MCF 10A (cell line): ENCODE data around the gene KLHL26. TPM values are rescaled to one million over a fixed set of nuclear protein-coding genes. Genes with fewer than 3 reads are reported as not detected.

Source experiments
- BruUV-seq: library from RNA; stranded (reverse); fragments of 400-500 nt; replicated peaks from 2 replicates; lab custom pipeline; 2021; lab: Mats Ljungman, UMichigan
- CTCF ChIA-PET: fragments of 300-600 bp; sonication (Branson Sonifier 250); formaldehyde crosslinking; extraction: SDS; loops from one replicate; lab custom pipeline; 2021; ENCODE audit warnings: antibody characterized with exemption, inconsistent platforms; lab: Yijun Ruan, JAX
- POLR2A ChIA-PET: fragments of 300-600, 350-650 bp; sonication (Branson Sonifier 250); formaldehyde crosslinking; extraction: SDS; loops from one replicate; lab custom pipeline; 2020; ENCODE audit warnings: antibody characterized with exemption, inconsistent platforms; lab: Yijun Ruan, JAX
- DNase-seq: peaks from one replicate; pipeline ENCODE4 v3.0.0-alpha.2; 2018; ENCODE audit not compliant: unreplicated experiment
- H3K27ac Mint-ChIP-seq: one replicate; pipeline ENCODE4 v1.8.0; 2022; ENCODE audit warnings: mild to moderate bottlenecking, low read depth, mixed read lengths; ENCODE audit not compliant: unreplicated experiment
- H3K27me3 Mint-ChIP-seq: one replicate; pipeline ENCODE4 v1.8.0; 2022; ENCODE audit warnings: mixed read lengths; ENCODE audit not compliant: insufficient read depth, unreplicated experiment
- H3K36me3 Mint-ChIP-seq: one replicate; pipeline ENCODE4 v1.8.0; 2022; ENCODE audit warnings: mild to moderate bottlenecking, moderate library complexity, mixed read lengths; ENCODE audit not compliant: insufficient read depth, unreplicated experiment
- H3K4me1 Mint-ChIP-seq: one replicate; pipeline ENCODE4 v1.8.0; 2022; ENCODE audit warnings: mixed read lengths; ENCODE audit not compliant: insufficient read depth, unreplicated experiment
- H3K4me3 Mint-ChIP-seq: one replicate; pipeline ENCODE4 v1.8.0; 2022; ENCODE audit warnings: mild to moderate bottlenecking, moderate library complexity, mixed read lengths; ENCODE audit not compliant: unreplicated experiment
- H3K9me3 Mint-ChIP-seq: one replicate; pipeline ENCODE4 v1.8.0; 2022; ENCODE audit warnings: mixed read lengths; ENCODE audit not compliant: unreplicated experiment
- CTCF ChIP-seq: fragments of 200-600 bp; IDR thresholded peaks from one replicate; pipeline ENCODE4 v1.8.0; 2022; ENCODE audit warnings: antibody characterized with exemption, mild to moderate bottlenecking; ENCODE audit not compliant: unreplicated experiment
- intact Hi-C: fragments of 100-400 bp; cut with micrococcal nuclease; formaldehyde crosslinking; loops from 2 replicates; pipeline ENCODE4 v1.14.1; 2022
- total RNA-seq: library from RNA; stranded (reverse); gene quantifications from 2 replicates; pipeline ENCODE4 v1.2.3, GENCODE V29; 2022

Gene KLHL26
- total RNA-seq, 1 experiment from 2014 or later, result 6.6 TPM

GRCh38 chr19:18683109-18683957, 46.5 kb downstream of the KLHL26 start, which contains the start of gene CRTC1:
Gene CRTC1, plus strand, starts transcription at chr19:18683680. Its CDS starts 23 bp downstream, at chr19:18683703.
- Mint-ChIP-seq H3K27me3 (no peaks in the 10 kb centered on the region), H3K27ac (peak within 1 kb of the TSS; percentile 87), H3K4me1 (peaks cover 22% of the 10 kb centered on the region), H3K9me3 (no peaks in the 10 kb centered on the region), H3K4me3 (peak within 1 kb of the TSS; percentile 80), H3K36me3 (peaks cover 6% of the 10 kb centered on the region)
- peak; percentile 87 for DNase-seq
- no TSS peak for BruUV-seq
- no peak for TF ChIP-seq CTCF
- CTCF ChIA-PET, result interaction anchor here (0.7 kb wide), 1 partner anchor 176 kb away, joined by 3 read pairs; no protein-coding TSS in a partner anchor
- POLR2A ChIA-PET, result interaction anchor here (0.7 to 1.3 kb wide), 4 partner anchors 29 to 111 kb away, joined by 3 to 6 read pairs (median 4); partner anchors contain the start of gene UBA52
- intact Hi-C loops, result no loop called here

GRCh38 chr19:18683958-18684641, 47.3 kb downstream of the KLHL26 start:
- H3K27ac Mint-ChIP-seq, result peak overlapping the region; percentile 87
- intact Hi-C loops, result no loop called here
- ChIA-PET POLR2A (interaction anchor here (0.6 kb wide), 1 partner anchor 149 kb away, joined by 3 read pairs; no protein-coding TSS in a partner anchor), CTCF (interaction anchor here (0.6 kb wide), 1 partner anchor 60 kb away, joined by 3 read pairs; no protein-coding TSS in a partner anchor)
- TF ChIP-seq CTCF, result no peak
- no TSS peak for BruUV-seq
- peak overlapping the region; percentile 80 for H3K4me3 Mint-ChIP-seq
- H3K4me1 Mint-ChIP-seq, result peaks cover 20% of the 10 kb centered on the region
- DNase-seq, result no peak
- H3K9me3 Mint-ChIP-seq, result no peaks in the 10 kb centered on the region
- H3K27me3 Mint-ChIP-seq, result no peaks in the 10 kb centered on the region
- H3K36me3 Mint-ChIP-seq, result no peaks in the 10 kb centered on the region

GRCh38 chr19:18684642-18684993, 47.8 kb downstream of the KLHL26 start:
- no peak for DNase-seq
- POLR2A ChIA-PET, result interaction anchor here (0.6 kb wide), 1 partner anchor 148 kb away, joined by 3 read pairs; no protein-coding TSS in a partner anchor
- Mint-ChIP-seq H3K27ac (no peak overlapping the region), H3K36me3 (no peaks in the 10 kb centered on the region), H3K9me3 (no peaks in the 10 kb centered on the region), H3K4me1 (peaks cover 20% of the 10 kb centered on the region), H3K27me3 (no peaks in the 10 kb centered on the region), H3K4me3 (peak overlapping the region; percentile 80)
- intact Hi-C loops, result no loop called here
- TSS peak; percentile 30 for BruUV-seq
- TF ChIP-seq CTCF, result no peak
- CTCF ChIA-PET, result interaction anchor here (0.6 kb wide), 1 partner anchor 61 kb away, joined by 3 read pairs; no protein-coding TSS in a partner anchor
